PC-9 (cell line): ENCODE measurements around the gene EVI5.
"Not testable (repeated sequence)": the region's sequence is repeated elsewhere in the genome, so short reads cannot be mapped to it uniquely, and the experiment has no call there.

Source experiments
- CTCF ChIP-seq: fragments of 200-600 bp; sonication (generic); conservative IDR thresholded peaks from 2 replicates; pipeline ENCODE4 v1.6.1; 2017; ENCODE audit warnings: mixed run types, antibody characterized with exemption, mild to moderate bottlenecking, moderate library complexity
- EZH2 ChIP-seq: fragments of 200-600 bp; sonication (generic); IDR thresholded peaks from 2 replicates; pipeline ENCODE4 v1.8.0; 2017; ENCODE audit warnings: antibody characterized with exemption, low read depth

GRCh38 chr1:92721157-92721556 is 63.8 kb downstream of the EVI5 start:
- not testable (repeated sequence) for TF ChIP-seq CTCF, EZH2
